Stimulated activated CD8-positive, alpha-beta memory T cell treated with anti-CD3 and anti-CD28 coated beads, Interleukin-7, amount 100 ng/mL, for 1 hour (primary cell): Measurements from ENCODE around the gene ACAA1.

ENCODE experiments used
- DNase-seq, 2 donors: peaks; one replicate each; pipeline ENCODE4 v3.0.0-alpha.2; 2020; ENCODE audit warnings: low read depth in 2 of 2

The ACAA1 gene

DNA sequence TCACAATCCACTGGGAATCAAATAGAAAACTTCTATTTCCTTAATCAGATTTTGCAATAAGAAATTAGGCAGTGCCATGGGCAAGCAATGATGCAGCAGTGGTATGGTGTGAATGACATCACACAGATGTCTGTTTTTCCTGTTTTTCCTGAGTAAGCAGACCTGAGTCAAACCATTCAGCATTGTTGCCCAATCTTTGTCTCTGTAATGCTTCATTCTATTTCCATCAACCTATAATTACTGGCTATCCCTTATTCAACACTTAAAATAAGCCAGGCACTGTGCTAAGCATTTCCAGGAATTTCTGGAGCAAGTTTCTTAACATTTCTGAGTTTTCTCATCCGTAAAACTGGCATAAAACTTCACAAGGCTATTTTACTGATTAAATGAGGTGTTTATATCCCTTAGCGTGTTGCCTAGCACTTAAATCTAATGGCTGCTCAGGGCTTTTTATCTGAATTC is 17.1 kb upstream of the ACAA1 start:
- DNase-seq = no peak

- DNase-seq = no peak
Observed at GRCh38 chr3:38153221-38153620, 16.3 kb upstream of the ACAA1 start.

GRCh38 chr3:38152609-38153008 is 15.7 kb upstream of the ACAA1 start:
- no peak for DNase-seq

- DNase-seq = no peak
Observed at GRCh38 chr3:38151667-38152265, 14.8 kb upstream of the ACAA1 start.

DNA sequence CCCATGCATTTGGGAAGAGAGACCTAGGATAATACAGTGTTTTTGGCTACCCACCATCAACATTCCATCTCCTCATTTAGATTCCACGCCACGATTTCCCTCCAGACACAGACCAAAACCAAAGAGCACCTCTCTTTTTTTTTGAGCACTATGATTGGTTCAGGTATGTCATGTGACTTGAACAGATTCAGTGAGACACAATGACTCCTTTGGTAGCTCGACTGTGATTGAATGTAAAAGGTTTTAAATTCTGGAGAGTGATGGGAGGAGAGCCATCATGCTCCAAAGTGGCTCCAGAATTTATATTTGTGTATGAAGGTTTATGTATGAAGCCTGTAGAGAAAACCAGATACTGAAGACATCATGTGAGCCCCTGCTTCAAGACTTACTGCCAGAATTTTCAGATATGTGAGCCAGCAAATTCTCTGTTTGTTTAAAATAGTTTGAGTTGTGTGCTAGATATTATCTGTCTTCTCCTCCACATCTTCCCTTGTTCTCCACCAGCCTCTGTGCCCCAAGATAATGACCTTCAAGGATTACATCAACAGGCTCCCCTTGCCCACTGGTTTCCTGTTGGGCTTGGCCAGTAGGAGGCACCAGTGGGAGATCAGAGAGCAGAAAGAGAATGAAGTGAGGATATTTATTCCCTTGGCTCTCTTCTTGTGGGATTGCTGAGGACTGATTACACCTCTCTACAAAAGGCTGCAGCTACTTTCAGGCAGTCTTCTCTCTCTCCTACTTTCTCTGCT is 14.0 kb upstream of the ACAA1 start:
- no peak for DNase-seq

GRCh38 chr3:38149708-38150107 is 12.8 kb upstream of the ACAA1 start:
- no peak for DNase-seq

- DNase-seq = no peak
Observed at GRCh38 chr3:38148311-38148882, 11.5 kb upstream of the ACAA1 start.

DNA sequence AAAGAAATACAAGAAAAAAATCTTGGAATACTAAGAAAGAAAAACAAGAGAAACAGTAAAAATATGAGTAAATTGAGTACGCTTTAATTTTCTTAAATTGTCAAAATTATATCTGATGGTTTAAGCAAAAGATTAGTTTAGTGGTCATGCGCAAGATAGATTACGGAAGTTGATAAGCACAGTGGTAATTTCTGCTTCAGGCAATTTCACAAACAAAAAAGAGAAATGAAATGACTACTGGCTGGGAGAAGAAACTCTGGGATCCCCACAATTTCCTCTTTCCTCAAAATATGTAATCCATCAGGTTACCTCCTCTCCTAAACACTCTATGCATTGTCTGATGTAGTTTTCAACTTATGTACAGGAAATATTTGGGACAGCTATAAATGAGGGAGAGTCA is 10.5 kb upstream of the ACAA1 start:
- no peak for DNase-seq

- no peak for DNase-seq
Observed at GRCh38 chr3:38146504-38146903, 9.6 kb upstream of the ACAA1 start.

GRCh38 chr3:38143511-38143910 is 6.6 kb upstream of the ACAA1 start:
- no peak for DNase-seq

DNA sequence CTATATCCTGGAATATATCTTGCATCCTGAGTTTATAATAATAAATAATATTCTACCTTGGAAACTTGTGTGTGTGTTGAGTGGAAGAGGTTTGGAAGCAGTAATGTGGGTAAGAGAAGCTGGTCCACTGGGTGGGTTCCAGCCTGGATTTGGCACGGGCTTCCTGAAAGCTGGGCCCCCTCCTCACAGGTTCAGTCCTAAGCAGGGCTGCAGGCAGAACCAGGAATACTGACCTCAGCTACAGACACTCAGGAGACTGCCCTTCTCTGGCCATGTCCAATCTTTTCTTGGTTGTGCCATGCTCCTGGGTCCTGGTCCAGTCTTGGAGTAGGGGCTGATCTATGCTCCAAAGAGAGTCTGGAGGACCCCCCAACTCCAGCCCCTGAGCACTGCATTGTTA is 6.0 kb upstream of the ACAA1 start:
- DNase-seq = no peak

GRCh38 chr3:38141952-38142273 is 5.0 kb upstream of the ACAA1 start:
- DNase-seq = no peak

DNA sequence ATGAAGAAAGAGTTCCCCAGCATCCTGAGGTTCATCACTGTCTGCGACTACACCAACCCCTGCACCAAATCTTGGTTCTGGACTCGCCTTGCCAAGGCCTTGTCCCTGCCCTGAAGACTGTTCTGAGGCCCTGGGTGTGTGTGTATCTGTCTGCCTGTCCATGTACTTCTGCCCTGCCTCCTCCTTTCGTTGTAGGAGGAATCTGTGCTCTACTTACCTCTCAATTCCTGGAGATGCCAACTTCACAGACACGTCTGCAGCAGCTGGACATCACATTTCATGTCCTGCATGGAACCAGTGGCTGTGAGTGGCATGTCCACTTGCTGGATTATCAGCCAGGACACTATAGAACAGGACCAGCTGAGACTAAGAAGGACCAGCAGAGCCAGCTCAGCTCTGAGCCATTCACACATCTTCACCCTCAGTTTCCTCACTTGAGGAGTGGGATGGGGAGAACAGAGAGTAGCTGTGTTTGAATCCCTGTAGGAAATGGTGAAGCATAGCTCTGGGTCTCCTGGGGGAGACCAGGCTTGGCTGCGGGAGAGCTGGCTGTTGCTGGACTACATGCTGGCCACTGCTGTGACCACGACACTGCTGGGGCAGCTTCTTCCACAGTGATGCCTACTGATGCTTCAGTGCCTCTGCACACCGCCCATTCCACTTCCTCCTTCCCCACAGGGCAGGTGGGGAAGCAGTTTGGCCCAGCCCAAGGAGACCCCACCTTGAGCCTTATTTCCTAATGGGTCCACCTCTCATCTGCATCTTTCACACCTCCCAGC is 4.4 kb upstream of the ACAA1 start:
- no peak for DNase-seq

GRCh38 chr3:38140326-38141172 is 3.6 kb upstream of the ACAA1 start:
- no peak for DNase-seq

DNA sequence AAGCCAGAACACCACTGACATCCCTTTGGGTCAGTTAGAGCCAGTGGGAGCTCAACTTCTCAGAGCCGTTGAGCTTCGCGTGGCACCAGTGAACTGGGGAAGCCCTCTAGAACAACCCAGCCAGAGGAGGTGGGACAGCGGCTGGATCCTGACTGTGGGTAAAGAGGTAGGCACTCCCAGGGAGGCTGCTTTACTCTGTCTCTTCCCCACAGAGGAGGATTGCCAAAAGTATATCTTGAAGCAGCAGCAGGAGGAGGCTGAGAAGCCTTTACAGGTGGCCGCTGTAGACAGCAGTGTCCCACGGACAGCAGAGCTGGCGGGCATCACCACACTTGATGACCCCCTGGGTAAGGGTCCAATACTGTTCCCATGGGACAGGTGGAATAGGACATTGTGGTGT is 2.7 kb upstream of the ACAA1 start:
- no peak for DNase-seq

DNA sequence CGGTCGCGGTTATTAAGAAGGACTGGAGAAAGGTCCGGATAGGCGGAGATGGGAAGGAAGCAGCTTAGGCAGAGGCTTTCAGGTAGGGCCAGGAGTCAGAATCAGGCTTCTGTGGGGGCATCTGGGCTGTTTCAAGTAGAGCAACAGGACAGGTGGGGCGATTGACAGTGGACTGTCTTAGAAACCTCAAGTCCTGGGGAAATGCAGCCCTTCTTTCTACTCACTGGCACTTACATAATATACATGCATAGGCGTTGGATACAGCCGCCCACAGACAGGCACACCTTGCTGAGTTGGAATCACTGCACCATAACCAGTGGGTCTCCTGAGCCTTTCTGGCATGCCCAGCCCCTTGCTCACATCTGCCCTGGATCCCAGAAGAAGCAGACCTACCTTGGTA is 2.3 kb upstream of the ACAA1 start:
- no peak for DNase-seq

- peak; percentile 71 to 76 for DNase-seq
Observed at GRCh38 chr3:38138349-38139190, 1.6 kb upstream of the ACAA1 start, which contains the start of gene MYD88. TSS of gene MYD88 (plus strand) at chr3:38138661. CDS start at chr3:38138701, 40 bp downstream.

DNA sequence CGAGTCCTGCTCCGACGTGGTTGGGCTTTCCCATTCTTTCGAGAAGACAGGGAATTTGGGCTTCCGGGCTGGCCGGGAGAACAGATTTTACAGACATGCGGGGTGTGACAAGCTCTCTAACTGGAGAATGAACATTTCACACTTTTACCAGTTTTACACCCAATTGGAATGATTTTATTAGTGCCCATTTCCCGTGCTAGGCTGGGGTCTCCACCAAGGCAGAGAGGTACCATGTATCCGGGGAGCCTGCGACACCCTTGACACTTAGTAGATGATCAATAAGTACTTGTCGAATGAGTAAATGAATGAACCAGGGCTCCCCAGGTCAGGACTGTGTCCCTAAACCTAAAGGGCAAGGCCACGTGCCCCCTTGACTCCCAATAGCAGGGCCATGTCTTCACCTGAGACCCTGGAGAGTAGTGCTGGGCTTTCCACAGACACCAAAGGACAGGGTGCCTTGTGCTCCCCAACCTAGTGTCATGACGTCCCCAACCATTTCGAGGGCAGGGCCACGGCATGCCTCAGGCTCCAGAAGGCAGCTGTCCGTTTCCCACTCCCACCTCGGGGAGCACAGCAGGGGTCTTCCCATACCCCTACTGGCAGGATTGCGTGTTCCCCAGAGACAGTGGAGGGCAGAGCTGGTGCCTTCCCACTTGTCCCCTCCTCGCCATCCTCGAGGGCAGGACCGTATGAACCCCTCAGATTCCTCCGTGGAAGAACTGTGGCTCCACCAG is 855 bp upstream of the ACAA1 start:
- no peak for DNase-seq

- DNase-seq = no peak
Observed at GRCh38 chr3:38136393-38136776, 542 bp downstream of the ACAA1 start.
